Measurements from ENCODE around the gene AIP.

Gene AIP

DNA sequence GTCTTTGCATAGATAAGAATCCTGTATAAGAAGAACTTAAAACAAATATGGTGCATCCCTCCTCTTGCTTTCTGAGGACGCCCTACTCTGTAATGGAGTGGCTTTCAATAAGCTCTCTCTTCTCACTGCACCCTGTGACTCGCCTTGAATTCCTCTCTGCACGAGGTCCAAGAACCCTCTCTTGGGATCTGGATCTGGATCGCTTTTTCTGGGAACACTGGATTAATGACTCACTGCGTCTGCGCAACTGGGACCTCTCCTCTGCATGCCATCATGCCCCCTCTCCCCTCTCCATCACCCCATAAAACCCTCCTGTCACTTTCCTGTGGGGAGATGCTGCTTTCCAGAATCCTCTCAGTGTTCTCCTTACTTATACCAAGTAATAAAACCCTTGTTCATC, 55.5 kb downstream of the AIP start:
- DNase-seq, result no peak

DNA sequence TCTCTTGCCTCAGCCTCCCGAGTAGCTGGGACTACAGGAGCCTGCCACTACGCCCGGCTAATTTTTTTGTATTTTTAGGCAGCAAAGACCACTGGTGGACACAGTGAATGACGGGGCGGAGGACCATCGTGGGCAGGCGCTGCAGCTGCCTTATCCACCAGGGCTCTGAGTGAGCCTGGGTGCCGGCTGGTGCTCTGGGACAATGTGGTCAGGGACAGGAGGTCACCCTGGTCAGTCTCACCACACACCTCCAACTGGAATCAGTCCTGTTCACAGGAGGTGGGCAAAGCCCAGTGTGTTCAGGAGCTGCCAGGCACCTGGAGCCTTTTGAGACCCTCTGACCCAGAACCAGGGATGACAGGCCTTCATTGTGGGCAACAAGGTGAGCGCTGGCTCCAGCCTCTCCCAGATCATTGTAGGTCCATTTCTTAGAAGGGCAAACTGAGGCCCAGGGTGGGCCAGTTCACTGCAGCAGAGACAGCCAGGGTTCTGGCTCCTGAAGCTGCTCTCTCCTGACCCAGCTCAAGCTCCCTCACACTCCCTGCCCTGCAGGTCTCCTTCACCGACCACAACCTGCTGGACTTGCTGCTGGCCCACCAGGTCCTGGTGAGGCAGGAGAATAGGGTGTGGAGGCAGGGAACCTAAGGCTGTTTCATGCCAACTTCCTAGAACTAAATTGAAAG, 56.1 kb downstream of the AIP start:
- DNase-seq, result no peak

DNA sequence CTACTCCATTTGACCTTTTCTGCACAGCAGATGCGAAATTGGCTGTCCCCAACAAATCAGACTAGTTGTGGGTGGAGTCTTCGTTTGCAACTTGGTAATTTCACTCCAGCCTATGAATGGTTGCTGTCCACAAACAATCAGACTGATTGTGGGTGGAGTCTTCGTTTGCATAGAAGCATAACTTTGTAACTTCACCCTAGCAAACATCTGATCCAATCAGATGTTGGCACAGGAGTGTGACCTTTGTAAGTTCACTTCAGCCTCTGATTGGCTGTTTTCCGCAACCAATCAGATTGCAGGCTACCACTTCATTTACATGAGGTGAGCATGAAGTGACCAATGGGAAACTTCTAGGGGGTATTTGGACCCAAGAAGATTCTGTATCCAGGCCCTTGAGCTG, 56.7 kb downstream of the AIP start:
- no peak for DNase-seq
